K562 (cell line): Measurements from ENCODE around the gene MLLT11. TPM values are rescaled to one million over a fixed set of nuclear protein-coding genes. Genes with fewer than 3 reads are reported as not detected.

Experiments
- C11orf30 ChIP-seq: fragments of 450-650 bp; IDR thresholded peaks from 2 replicates; pipeline ENCODE4 v1.6.1; 2016; ENCODE audit warnings: low read depth, mild to moderate bottlenecking
- CEBPB ChIP-seq: fragments of 450-650 bp; IDR thresholded peaks from 2 replicates; pipeline ENCODE4 v1.6.1; 2016; ENCODE audit warnings: missing genetic modification characterization, missing compliant biosample characterization
- CTBP1 ChIP-seq: fragments of 450-650 bp; IDR thresholded peaks from 2 replicates; pipeline ENCODE4 v1.6.1; 2016; ENCODE audit warnings: borderline replicate concordance
- DACH1 ChIP-seq: fragments of 450-650 bp; IDR thresholded peaks from 2 replicates; pipeline ENCODE4 v1.6.1; 2018; ENCODE audit not compliant: partially characterized antibody
- ELF1 ChIP-seq: fragments of 200-800 bp; sonication (Bioruptor generic); IDR thresholded peaks from 2 replicates; pipeline ENCODE4 v1.6.1; 2016; ENCODE audit warnings: missing genetic modification characterization, missing compliant biosample characterization
- FOXP1 ChIP-seq: sonication (generic); formaldehyde crosslinking; IDR thresholded peaks from 2 replicates; pipeline ENCODE4 v1.8.0; 2022; ENCODE audit warnings: mild to moderate bottlenecking, missing genetic modification reagents
- IFI16 ChIP-seq: fragments of 250-450 bp; sonication (Bioruptor Pico); IDR thresholded peaks from 2 replicates; pipeline ENCODE4 v2.1.2; 2022; ENCODE audit warnings: mild to moderate bottlenecking, inconsistent platforms
- ILF3 ChIP-seq: fragments of 450-650 bp; IDR thresholded peaks from 2 replicates; pipeline ENCODE4 v1.6.1; 2018; ENCODE audit warnings: antibody characterized with exemption, mild to moderate bottlenecking, moderate library complexity, borderline replicate concordance
- MTA3 ChIP-seq: fragments of 450-650 bp; formaldehyde crosslinking; IDR thresholded peaks from 2 replicates; pipeline ENCODE4 v1.6.1; 2017; ENCODE audit warnings: mild to moderate bottlenecking, borderline replicate concordance
- NFYB ChIP-seq: IDR thresholded peaks from 2 replicates; pipeline ENCODE4 v1.6.1; 2011; ENCODE audit warnings: mild to moderate bottlenecking, moderate library complexity; ENCODE audit not compliant: insufficient read length; ENCODE audit errors: extremely low read depth
- RFX5 ChIP-seq: IDR thresholded peaks from 2 replicates; pipeline ENCODE4 v1.6.1; 2011; ENCODE audit warnings: low read depth, mild to moderate bottlenecking, improper control_type of control experiment, low read length
- TEAD4 ChIP-seq, 2 experiments: sonication (generic) in 1 of 2; formaldehyde crosslinking in 1 of 2; IDR thresholded peaks; 2 replicates each; pipeline versions ENCODE4 v1.6.1 to v1.8.0; 2012 to 2022; ENCODE audit warnings: borderline replicate concordance in 1 of 2, inconsistent platforms in 1 of 2, low read length in 1 of 2, mild to moderate bottlenecking in 1 of 2, missing genetic modification reagents in 1 of 2
- ZC3H11A ChIP-seq: IDR thresholded peaks from 2 replicates; pipeline ENCODE4 v1.6.1; 2012; ENCODE audit warnings: low read depth, low read length, improper control_type of control experiment
- ZNF347 ChIP-seq: fragments of 450-650 bp; formaldehyde crosslinking; IDR thresholded peaks from 2 replicates; pipeline ENCODE4 v1.4.0; 2020; ENCODE audit warnings: low read depth, mild to moderate bottlenecking, moderate library complexity
- ZNF41 ChIP-seq: fragments of 250-450 bp; sonication (Bioruptor Pico); conservative IDR thresholded peaks from 2 replicates; pipeline ENCODE4 v1.4.0; 2020; ENCODE audit warnings: mild to moderate bottlenecking
- ZNF431 ChIP-seq: sonication (generic); formaldehyde crosslinking; IDR thresholded peaks from 2 replicates; pipeline ENCODE4 v1.8.0; 2022; ENCODE audit warnings: mild to moderate bottlenecking, missing genetic modification reagents
- ZNF507 ChIP-seq: conservative IDR thresholded peaks from 2 replicates; pipeline ENCODE4 v1.6.1; 2017; ENCODE audit warnings: missing genetic modification characterization, missing compliant biosample characterization
- polyA plus RNA-seq, 8 experiments: library from polyadenylated mRNA; depleted of rRNA in 4 of 8; stranded (reverse) in 5 of 8; unstranded in 3 of 8; fragments of >200 nt; fragmentation: Nextera tagmentation in 2 of 8; fragmentation: Illumina TruSeq in 1 of 8; extraction: Ambion mirVana in 2 of 8; extraction: Trizol in 1 of 8; gene quantifications; 2 replicates each; pipeline versions ENCODE4 v1.2.1 to v1.2.3, GENCODE V29; 2011 to 2014; ENCODE audit warnings: inconsistent platforms in 1 of 8, missing spikeins in 1 of 8
- total RNA-seq, 7 experiments: library from RNA; depleted of rRNA in 6 of 7; stranded (reverse); fragments of >200 nt in 6 of 7; fragmentation: Illumina TruSeq in 2 of 7; extraction: Trizol in 2 of 7; gene quantifications; 2 replicates each; pipeline versions ENCODE4 v1.2.1 to v1.2.3, GENCODE V29; 2011 to 2021; ENCODE audit warnings: low replicate concordance in 1 of 7
- TF ChIP-seq, protein P1 (sequence below): sonication (generic); formaldehyde crosslinking; IDR thresholded peaks from 2 replicates; pipeline ENCODE4 v1.8.1; 2022; ENCODE audit warnings: missing genetic modification reagents
- TF ChIP-seq, protein P2 (sequence below): fragments of 250-450 bp; sonication (Bioruptor Pico); IDR thresholded peaks from 2 replicates; pipeline ENCODE4 v1.9.0; 2021; ENCODE audit warnings: mild to moderate bottlenecking
- TF ChIP-seq, protein P3 (sequence below): fragments of 250-450 bp; sonication (Bioruptor Pico); IDR thresholded peaks from 2 replicates; pipeline ENCODE4 v1.8.0; 2021; ENCODE audit warnings: borderline replicate concordance, mild to moderate bottlenecking, moderate library complexity; ENCODE audit not compliant: poor library complexity, severe bottlenecking
- TF ChIP-seq, protein P4 (sequence below): sonication (generic); formaldehyde crosslinking; IDR thresholded peaks from 2 replicates; pipeline ENCODE4 v1.9.0; 2022; ENCODE audit warnings: mild to moderate bottlenecking, missing genetic modification reagents
- TF ChIP-seq, protein P5 (sequence below): fragments of 250-450 bp; sonication (Bioruptor Pico); IDR thresholded peaks from 2 replicates; pipeline ENCODE4 v1.6.1; 2021; ENCODE audit warnings: mild to moderate bottlenecking
- TF ChIP-seq, protein P6 (sequence below): fragments of 250-450 bp; sonication (Bioruptor Pico); IDR thresholded peaks from 2 replicates; pipeline ENCODE4 v1.4.0; 2020; ENCODE audit warnings: mild to moderate bottlenecking, moderate library complexity, borderline replicate concordance

Gene MLLT11
- total and polyA plus RNA-seq, 9 of the 15 experiments (the other 6 are each of a cell fraction or from before 2014, with no cell fraction given): 12.1 to 91.0 (median 22.0) TPM

DNA sequence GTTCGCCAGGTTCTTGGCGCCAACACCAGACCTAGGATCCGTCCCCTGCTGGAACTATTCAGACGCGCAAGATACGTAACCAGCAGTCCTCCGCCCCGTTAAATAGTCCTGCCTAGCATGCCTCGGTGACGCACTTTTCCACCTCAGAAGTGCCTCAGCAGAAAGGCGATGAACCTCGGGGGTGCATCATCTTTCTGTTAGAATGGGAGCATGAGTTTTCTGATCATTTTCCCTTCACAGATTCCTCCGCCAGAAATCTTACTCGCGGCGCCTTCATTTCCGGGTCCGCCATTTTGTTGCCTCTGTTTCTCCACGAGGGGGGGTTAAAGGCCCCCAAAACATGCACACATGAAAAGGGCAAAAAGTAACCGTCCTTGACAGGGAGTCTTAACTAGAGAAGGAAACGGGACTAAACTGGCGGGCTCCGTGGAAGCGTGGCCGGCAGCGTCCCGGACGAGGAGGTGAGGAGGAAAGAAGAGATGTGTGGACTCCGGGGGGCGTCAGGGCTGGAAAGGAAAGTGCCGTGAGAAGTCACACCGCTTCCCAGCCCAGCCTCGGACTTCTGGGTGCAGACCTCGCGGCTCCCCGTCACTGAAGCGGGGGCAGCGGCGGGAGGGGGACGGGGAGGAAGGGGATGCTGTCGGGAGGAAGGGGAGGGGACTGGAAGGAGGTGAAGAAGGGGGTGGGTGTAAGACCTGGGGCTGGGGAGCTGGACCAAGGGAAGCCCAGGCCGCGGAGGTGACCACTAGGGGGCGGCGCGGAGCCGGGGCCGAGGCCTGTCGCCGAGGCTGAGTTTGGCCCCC is 10.5 kb downstream of the MLLT11 start, which contains the start of gene GABPB2 (continued):
- TF ChIP-seq, protein P1, sequence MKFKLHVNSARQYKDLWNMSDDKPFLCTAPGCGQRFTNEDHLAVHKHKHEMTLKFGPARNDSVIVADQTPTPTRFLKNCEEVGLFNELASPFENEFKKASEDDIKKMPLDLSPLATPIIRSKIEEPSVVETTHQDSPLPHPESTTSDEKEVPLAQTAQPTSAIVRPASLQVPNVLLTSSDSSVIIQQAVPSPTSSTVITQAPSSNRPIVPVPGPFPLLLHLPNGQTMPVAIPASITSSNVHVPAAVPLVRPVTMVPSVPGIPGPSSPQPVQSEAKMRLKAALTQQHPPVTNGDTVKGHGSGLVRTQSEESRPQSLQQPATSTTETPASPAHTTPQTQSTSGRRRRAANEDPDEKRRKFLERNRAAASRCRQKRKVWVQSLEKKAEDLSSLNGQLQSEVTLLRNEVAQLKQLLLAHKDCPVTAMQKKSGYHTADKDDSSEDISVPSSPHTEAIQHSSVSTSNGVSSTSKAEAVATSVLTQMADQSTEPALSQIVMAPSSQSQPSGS (CRISPR knock-in tag): no peak
- TF ChIP-seq CEBPB (tag) (no peak), RFX5 (no peak), IFI16 (CRISPR knock-in tag) (no peak), TEAD4 (IDR thresholded peaks at IDR 0.05; ENCODE audit: low read length) (peak; percentile 74), TEAD4 (CRISPR knock-in tag; IDR thresholded peaks at IDR 0.05; ENCODE audit: borderline replicate concordance) (no peak), ZNF507 (tag) (no peak), ZC3H11A (no peak), FOXP1 (CRISPR knock-in tag) (no peak; the same call in 1 of the 2 replicates), ILF3 (peak; percentile 76; the same call in 1 of the 2 replicates), ELF1 (tag) (peak; percentile 99), ZNF41 (0 out of 2 replicates have a peak, but pooled peaks have one; percentile 52), C11orf30 (peak; percentile 34), MTA3 (peak; percentile 96), ZNF431 (CRISPR knock-in tag) (peak; percentile 49; the same call in 1 of the 2 replicates), CTBP1 (peak; percentile 84), DACH1 (no peak), ZNF347 (CRISPR knock-in tag) (no peak), NFYB (no peak)
- TF ChIP-seq, protein P2, sequence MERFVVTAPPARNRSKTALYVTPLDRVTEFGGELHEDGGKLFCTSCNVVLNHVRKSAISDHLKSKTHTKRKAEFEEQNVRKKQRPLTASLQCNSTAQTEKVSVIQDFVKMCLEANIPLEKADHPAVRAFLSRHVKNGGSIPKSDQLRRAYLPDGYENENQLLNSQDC (CRISPR knock-in tag): no peak
- TF ChIP-seq, protein P3, sequence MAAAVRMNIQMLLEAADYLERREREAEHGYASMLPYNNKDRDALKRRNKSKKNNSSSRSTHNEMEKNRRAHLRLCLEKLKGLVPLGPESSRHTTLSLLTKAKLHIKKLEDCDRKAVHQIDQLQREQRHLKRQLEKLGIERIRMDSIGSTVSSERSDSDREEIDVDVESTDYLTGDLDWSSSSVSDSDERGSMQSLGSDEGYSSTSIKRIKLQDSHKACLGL: peak; percentile 17
- TF ChIP-seq, protein P4, sequence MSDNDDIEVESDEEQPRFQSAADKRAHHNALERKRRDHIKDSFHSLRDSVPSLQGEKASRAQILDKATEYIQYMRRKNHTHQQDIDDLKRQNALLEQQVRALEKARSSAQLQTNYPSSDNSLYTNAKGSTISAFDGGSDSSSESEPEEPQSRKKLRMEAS: peak; percentile 75
- TF ChIP-seq, protein P5, sequence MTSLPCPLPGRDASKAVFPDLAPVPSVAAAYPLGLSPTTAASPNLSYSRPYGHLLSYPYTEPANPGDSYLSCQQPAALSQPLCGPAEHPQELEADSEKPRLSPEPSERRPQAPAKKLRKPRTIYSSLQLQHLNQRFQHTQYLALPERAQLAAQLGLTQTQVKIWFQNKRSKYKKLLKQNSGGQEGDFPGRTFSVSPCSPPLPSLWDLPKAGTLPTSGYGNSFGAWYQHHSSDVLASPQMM: no peak
- TF ChIP-seq, protein P6, sequence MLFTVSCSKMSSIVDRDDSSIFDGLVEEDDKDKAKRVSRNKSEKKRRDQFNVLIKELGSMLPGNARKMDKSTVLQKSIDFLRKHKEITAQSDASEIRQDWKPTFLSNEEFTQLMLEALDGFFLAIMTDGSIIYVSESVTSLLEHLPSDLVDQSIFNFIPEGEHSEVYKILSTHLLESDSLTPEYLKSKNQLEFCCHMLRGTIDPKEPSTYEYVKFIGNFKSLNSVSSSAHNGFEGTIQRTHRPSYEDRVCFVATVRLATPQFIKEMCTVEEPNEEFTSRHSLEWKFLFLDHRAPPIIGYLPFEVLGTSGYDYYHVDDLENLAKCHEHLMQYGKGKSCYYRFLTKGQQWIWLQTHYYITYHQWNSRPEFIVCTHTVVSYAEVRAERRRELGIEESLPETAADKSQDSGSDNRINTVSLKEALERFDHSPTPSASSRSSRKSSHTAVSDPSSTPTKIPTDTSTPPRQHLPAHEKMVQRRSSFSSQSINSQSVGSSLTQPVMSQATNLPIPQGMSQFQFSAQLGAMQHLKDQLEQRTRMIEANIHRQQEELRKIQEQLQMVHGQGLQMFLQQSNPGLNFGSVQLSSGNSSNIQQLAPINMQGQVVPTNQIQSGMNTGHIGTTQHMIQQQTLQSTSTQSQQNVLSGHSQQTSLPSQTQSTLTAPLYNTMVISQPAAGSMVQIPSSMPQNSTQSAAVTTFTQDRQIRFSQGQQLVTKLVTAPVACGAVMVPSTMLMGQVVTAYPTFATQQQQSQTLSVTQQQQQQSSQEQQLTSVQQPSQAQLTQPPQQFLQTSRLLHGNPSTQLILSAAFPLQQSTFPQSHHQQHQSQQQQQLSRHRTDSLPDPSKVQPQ (CRISPR knock-in tag): no peak
